ENCODE results near the gene NUDT4. TPM values are rescaled to one million over a fixed set of nuclear protein-coding genes. Genes with fewer than 3 reads are reported as not detected.

Gene NUDT4
- total and polyA plus RNA-seq, 2 of the 4 experiments (the other 2 are of a cell fraction), result 23.6 to 25.6 TPM

DNA sequence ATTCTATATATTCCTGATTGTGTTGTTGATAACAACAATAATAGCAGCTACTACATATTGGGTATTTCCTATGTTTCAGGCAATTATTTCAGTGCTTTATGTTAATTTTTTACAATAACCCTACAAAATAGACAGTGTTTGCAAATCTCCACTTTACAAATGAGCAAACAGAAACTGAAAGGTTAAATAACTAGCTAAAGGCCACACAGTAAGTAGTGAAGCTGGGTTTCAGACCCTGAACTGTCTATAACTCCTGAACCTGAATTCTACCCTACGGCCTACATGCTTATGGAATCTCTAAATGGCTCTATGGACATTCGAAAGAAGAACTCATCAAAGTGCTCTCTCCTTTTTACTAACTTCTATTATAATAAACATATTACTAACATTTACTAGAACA lies 19.7 kb upstream of the NUDT4 start:
- POLR2A ChIA-PET (ENCODE audit: unreplicated experiment), result no interaction called here
- BruUV-seq (replicated peaks), result no TSS peak
- dilution Hi-C loops (cut with HindIII; ENCODE audit: low sequenced_read_pairs, unreplicated experiment), result no loop called here

More for the DNA sequence above, 19.7 kb upstream of the NUDT4 start:
- no peak overlapping the region for H3K4me2 ChIP-seq (ENCODE audit: low read depth, low read length)
- ATAC-seq (ENCODE audit: low read depth) (no peak), DNase-seq (no peak)
- H3K27ac ChIP-seq (ENCODE audit: insufficient read depth, low read length), result no peak overlapping the region
- TF ChIP-seq RAD21 (IDR thresholded peaks at IDR 0.05; ENCODE audit: low read length), result no peak
- no peaks in the 10 kb centered on the region for H3K79me1 ChIP-seq (ENCODE audit: low read depth in 1 of 2, low read length in 2 of 2)
- no peaks in the 10 kb centered on the region for H3K9me1 ChIP-seq (ENCODE audit: insufficient read depth, low read length)
- in situ Hi-C loops (cut with MboI; ENCODE audit: low sequenced_read_pairs) (no loop called here), intact Hi-C loops (cut with micrococcal nuclease) (no loop called here)
- no peak overlapping the region for H3K4ac ChIP-seq (ENCODE audit: low read depth, low read length)
- no peak overlapping the region for H4K8ac ChIP-seq (ENCODE audit: low read depth in 2 of 2, low read length in 2 of 2)
- H3K14ac ChIP-seq (replicated peaks; ENCODE audit: low read depth, low read length), result no peak overlapping the region
- H3K9me3 ChIP-seq (ENCODE audit: control insufficient read depth, insufficient read depth, low read length), result no peaks in the 10 kb centered on the region
- H2BK15ac ChIP-seq (ENCODE audit: low read depth, low read length), result no peak overlapping the region
- no peak overlapping the region for H2AK9ac ChIP-seq (replicated peaks; ENCODE audit: low read depth, low read length, poor library complexity)
- no peak overlapping the region for H2BK20ac ChIP-seq (ENCODE audit: low read depth, low read length)
- no peak overlapping the region for H3K18ac ChIP-seq (ENCODE audit: low read depth, low read length)
- no CpG with 5 or more reads among the region's 2 CpGs for WGBS, 2 experiments (ENCODE audit: extremely low coverage in 2 of 2, insufficient read length in 1 of 2)
- H4K5ac ChIP-seq (ENCODE audit: low read depth, low read length), result no peak overlapping the region
- H3K4me3 ChIP-seq (ENCODE audit: insufficient read depth, low read depth, low read length), result no peak overlapping the region
- no peak overlapping the region for H4K91ac ChIP-seq (ENCODE audit: insufficient read depth, low read depth, low read length)
- H2BK120ac ChIP-seq (ENCODE audit: low read depth, low read length), result no peak overlapping the region
- H3K27me3 ChIP-seq (ENCODE audit: control insufficient read depth, insufficient read depth, low read length), result no peaks in the 10 kb centered on the region
- H3K23ac ChIP-seq (ENCODE audit: low read depth, low read length), result no peak overlapping the region
- no peak overlapping the region for H2AFZ ChIP-seq (replicated peaks; ENCODE audit: low read length, poor library complexity)
- no peak overlapping the region for H3K56ac ChIP-seq (ENCODE audit: extremely low read depth, insufficient read depth, low read length)
- H3K9ac ChIP-seq (ENCODE audit: low read depth, low read length), result no peak overlapping the region
- CTCF ChIA-PET, result no interaction called here
- H3K36me3 ChIP-seq (ENCODE audit: control insufficient read depth, insufficient read depth, low read length), result no peaks in the 10 kb centered on the region
- H2BK5ac ChIP-seq (ENCODE audit: low read depth, low read length, poor library complexity, severe bottlenecking), result no peak overlapping the region
- H2AK5ac ChIP-seq (ENCODE audit: low read depth, low read length), result no peak overlapping the region
- no peaks in the 10 kb centered on the region for H4K20me1 ChIP-seq (ENCODE audit: insufficient read depth, low read length)
- H3K4me1 ChIP-seq (ENCODE audit: control insufficient read depth, insufficient read depth, low read length), result no peaks in the 10 kb centered on the region; the same call in 1 of the 2 replicates

All from IMR-90 (cell line).